Panc1 (cell line): ENCODE results near the gene TWIST2. TPM values are rescaled to one million over a fixed set of nuclear protein-coding genes. Genes with fewer than 3 reads are reported as not detected.

Experiments
- ATAC-seq: fragments of 200-7000 bp; cut with Tn5 transposase; 2 replicates; pipeline ENCODE4 v1.9.1; 2020; ENCODE audit warnings: mild to moderate bottlenecking, moderate library complexity
- BruUV-seq: library from RNA; stranded (reverse); fragments of 400-500 nt; replicated peaks from 2 replicates; lab custom pipeline; 2021; lab: Mats Ljungman, UMichigan
- CTCF ChIA-PET: fragments of 300-600 bp; sonication (Branson Sonifier 250); formaldehyde crosslinking; loops from one replicate; lab custom pipeline; 2022; ENCODE audit warnings: antibody characterized with exemption; lab: Charles Lee
- POLR2A ChIA-PET: fragments of 300-600 bp; sonication (Branson Sonifier 250); formaldehyde crosslinking; loops from one replicate; lab custom pipeline; 2022; ENCODE audit warnings: antibody characterized with exemption; lab: Charles Lee
- DNase-seq: peaks from one replicate; pipeline ENCODE4 v3.0.0-alpha.2; 2010; ENCODE audit warnings: low read depth, low spot score
- H3K27ac ChIP-seq: 2 replicates; pipeline ENCODE4 v1.5.1; 2011; ENCODE audit warnings: mild to moderate bottlenecking, low read length, inconsistent platforms
- H3K27me3 ChIP-seq: fragments of 200-500 bp; sonication (Bioruptor generic); 2 replicates; pipeline ENCODE4 v1.6.0; 2014; ENCODE audit warnings: low read length, inconsistent platforms; ENCODE audit not compliant: control insufficient read depth, insufficient read depth
- H3K36me3 ChIP-seq: fragments of 200-500 bp; sonication (Bioruptor generic); 2 replicates; pipeline ENCODE4 v1.5.1; 2014; ENCODE audit warnings: inconsistent platforms, mild to moderate bottlenecking, low read length, moderate library complexity; ENCODE audit not compliant: control insufficient read depth, insufficient read depth
- H3K4me1 ChIP-seq: 2 replicates; pipeline ENCODE4 v1.5.1; 2011; ENCODE audit warnings: inconsistent platforms, mild to moderate bottlenecking, low read length, moderate library complexity; ENCODE audit not compliant: control insufficient read depth, insufficient read depth
- H3K4me3 ChIP-seq, 2 experiments: 2 replicates each; pipeline ENCODE4 v1.5.1; 2011 to 2012; ENCODE audit warnings: low read depth in 2 of 2, low read length in 2 of 2, mild to moderate bottlenecking in 2 of 2, inconsistent platforms in 1 of 2, moderate library complexity in 1 of 2
- H3K9me3 ChIP-seq: fragments of 200-500 bp; sonication (Bioruptor generic); 2 replicates; pipeline ENCODE4 v1.5.1; 2014; ENCODE audit warnings: low read depth, mild to moderate bottlenecking, inconsistent platforms, low read length, moderate library complexity; ENCODE audit not compliant: control insufficient read depth, insufficient read depth
- CTCF ChIP-seq: fragments of 450-650 bp; IDR thresholded peaks from 2 replicates; pipeline ENCODE4 v1.5.1; 2017; ENCODE audit warnings: mild to moderate bottlenecking
- POLR2AphosphoS5 ChIP-seq: IDR thresholded peaks from 2 replicates; pipeline ENCODE4 v1.6.1; 2012; ENCODE audit warnings: mild to moderate bottlenecking, low read depth, low read length, moderate library complexity
- SIN3A ChIP-seq: IDR thresholded peaks from 2 replicates; pipeline ENCODE4 v1.6.1; 2012; ENCODE audit warnings: low read depth, mild to moderate bottlenecking, low read length, moderate library complexity, borderline replicate concordance; ENCODE audit not compliant: insufficient read depth
- TCF7L2 ChIP-seq: IDR thresholded peaks from 2 replicates; pipeline ENCODE4 v1.6.1; 2011; ENCODE audit warnings: mild to moderate bottlenecking, low read depth, low read length, inconsistent platforms
- in situ Hi-C: cut with HindIII; loops from 2 replicates; pipeline ENCODE4 v1.10.0; 2016; ENCODE audit warnings: low sequenced_read_pairs, low pct_unique_long_range_greater_than_20kb
- intact Hi-C: fragments of 100-400 bp; cut with micrococcal nuclease; formaldehyde crosslinking; loops from one replicate; pipeline ENCODE4 v1.10.0; 2022; ENCODE audit not compliant: unreplicated experiment
- total RNA-seq: library from RNA; stranded (reverse); gene quantifications from one replicate; pipeline ENCODE4 v1.2.1, GENCODE V29; 2021; ENCODE audit not compliant: unreplicated experiment
- TF ChIP-seq, protein P1 (sequence below), 2 experiments: IDR thresholded peaks; 2 replicates each; pipeline ENCODE4 v1.6.1; 2011 to 2012; ENCODE audit warnings: low read depth in 2 of 2, control low read depth in 1 of 2, low read length in 1 of 2, mild to moderate bottlenecking in 1 of 2, moderate library complexity in 1 of 2; ENCODE audit not compliant: insufficient read depth in 1 of 2

The TWIST2 gene
- total RNA-seq, 1 experiment from 2014 or later: 4.2 TPM

DNA sequence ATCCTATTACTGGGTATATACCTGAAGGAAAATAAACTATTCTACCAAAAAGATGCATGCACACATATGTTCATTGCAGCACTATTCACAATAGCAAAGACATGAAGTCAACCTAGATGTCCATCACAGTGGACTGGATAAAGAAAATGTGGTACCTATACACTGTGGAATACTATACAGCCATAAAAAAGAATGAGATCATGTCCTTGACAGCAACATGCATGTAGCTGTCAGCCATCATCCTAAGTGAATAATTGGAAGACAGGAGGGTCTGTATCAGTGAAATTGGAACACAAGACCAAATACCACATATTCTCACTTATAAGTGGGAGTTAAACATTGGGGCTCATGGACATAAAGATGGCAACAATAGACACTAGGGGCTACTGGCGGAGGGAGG is 27.7 kb upstream of the TWIST2 start:
- CTCF ChIA-PET: no interaction called here
- intact Hi-C loops (no loop called here), in situ Hi-C loops (no loop called here)
- H3K4me3 ChIP-seq: no peak overlapping the region
- no TSS peak for BruUV-seq
- no peak for DNase-seq
- H3K36me3 ChIP-seq: no peaks in the 10 kb centered on the region
- H3K27me3 ChIP-seq: no peaks in the 10 kb centered on the region
- no peaks in the 10 kb centered on the region for H3K4me1 ChIP-seq
- POLR2A ChIA-PET: no interaction called here
- H3K27ac ChIP-seq: no peak overlapping the region
- ATAC-seq: no peak
- no peak for TF ChIP-seq CTCF
- 0 out of 2 replicates have a peak, but pooled peaks cover 4% of the 10 kb centered on the region for H3K9me3 ChIP-seq

GRCh38 chr2:238820916-238821315 is 27.0 kb upstream of the TWIST2 start:
- ATAC-seq (no peak), DNase-seq (no peak)
- BruUV-seq: no TSS peak
- TF ChIP-seq POLR2AphosphoS5: no peak
- TF ChIP-seq CTCF: no peak
- TF ChIP-seq, protein P1, sequence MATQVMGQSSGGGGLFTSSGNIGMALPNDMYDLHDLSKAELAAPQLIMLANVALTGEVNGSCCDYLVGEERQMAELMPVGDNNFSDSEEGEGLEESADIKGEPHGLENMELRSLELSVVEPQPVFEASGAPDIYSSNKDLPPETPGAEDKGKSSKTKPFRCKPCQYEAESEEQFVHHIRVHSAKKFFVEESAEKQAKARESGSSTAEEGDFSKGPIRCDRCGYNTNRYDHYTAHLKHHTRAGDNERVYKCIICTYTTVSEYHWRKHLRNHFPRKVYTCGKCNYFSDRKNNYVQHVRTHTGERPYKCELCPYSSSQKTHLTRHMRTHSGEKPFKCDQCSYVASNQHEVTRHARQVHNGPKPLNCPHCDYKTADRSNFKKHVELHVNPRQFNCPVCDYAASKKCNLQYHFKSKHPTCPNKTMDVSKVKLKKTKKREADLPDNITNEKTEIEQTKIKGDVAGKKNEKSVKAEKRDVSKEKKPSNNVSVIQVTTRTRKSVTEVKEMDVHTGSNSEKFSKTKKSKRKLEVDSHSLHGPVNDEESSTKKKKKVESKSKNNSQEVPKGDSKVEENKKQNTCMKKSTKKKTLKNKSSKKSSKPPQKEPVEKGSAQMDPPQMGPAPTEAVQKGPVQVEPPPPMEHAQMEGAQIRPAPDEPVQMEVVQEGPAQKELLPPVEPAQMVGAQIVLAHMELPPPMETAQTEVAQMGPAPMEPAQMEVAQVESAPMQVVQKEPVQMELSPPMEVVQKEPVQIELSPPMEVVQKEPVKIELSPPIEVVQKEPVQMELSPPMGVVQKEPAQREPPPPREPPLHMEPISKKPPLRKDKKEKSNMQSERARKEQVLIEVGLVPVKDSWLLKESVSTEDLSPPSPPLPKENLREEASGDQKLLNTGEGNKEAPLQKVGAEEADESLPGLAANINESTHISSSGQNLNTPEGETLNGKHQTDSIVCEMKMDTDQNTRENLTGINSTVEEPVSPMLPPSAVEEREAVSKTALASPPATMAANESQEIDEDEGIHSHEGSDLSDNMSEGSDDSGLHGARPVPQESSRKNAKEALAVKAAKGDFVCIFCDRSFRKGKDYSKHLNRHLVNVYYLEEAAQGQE (IDR thresholded peaks at IDR 0.05; ENCODE audit: insufficient read depth in 1 of 2, low read depth in 2 of 2, low read length in 1 of 2): no peak
- TF ChIP-seq TCF7L2: no peak
- no peak for TF ChIP-seq SIN3A
- H3K4me3 ChIP-seq: no peak overlapping the region
- no peaks in the 10 kb centered on the region for H3K4me1 ChIP-seq
- H3K27ac ChIP-seq: no peak overlapping the region
- no peaks in the 10 kb centered on the region for H3K27me3 ChIP-seq
- no peaks in the 10 kb centered on the region for H3K36me3 ChIP-seq
- intact Hi-C loops (no loop called here), in situ Hi-C loops (no loop called here)
- 0 out of 2 replicates have a peak, but pooled peaks cover 4% of the 10 kb centered on the region for H3K9me3 ChIP-seq
- ChIA-PET POLR2A (interaction anchor here (0.5 kb wide), 1 partner anchor 179 kb away, joined by 19 read pairs; no protein-coding TSS in a partner anchor), CTCF (no interaction called here)

DNA sequence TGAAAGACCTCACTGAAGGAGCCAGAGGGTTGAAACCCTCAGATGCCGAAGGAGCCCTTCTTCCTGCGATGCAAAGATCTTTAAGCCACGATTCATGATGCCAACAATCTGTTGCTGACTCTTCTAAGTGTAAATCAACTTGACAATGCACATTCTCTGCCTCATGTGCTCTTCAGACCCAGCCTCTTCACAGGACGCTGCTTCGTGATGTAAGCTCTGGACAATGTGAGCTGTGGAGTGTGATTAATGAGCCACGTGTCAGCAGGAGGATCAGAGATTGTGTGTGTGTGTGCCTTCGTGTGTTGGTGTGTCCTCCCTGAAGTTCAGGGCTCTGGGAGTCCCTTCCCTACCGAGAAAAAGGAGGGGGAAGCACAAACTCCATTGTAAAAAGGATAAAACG is 26.5 kb upstream of the TWIST2 start:
- ATAC-seq: no peak
- TF ChIP-seq CTCF (no peak), SIN3A (no peak), POLR2AphosphoS5 (no peak), TCF7L2 (no peak)
- TF ChIP-seq, protein P1 (IDR thresholded peaks at IDR 0.05; ENCODE audit: insufficient read depth in 1 of 2, low read depth in 2 of 2, low read length in 1 of 2): no peak
- 0 out of 2 replicates have a peak, but pooled peaks cover 4% of the 10 kb centered on the region for H3K9me3 ChIP-seq
- no peaks in the 10 kb centered on the region for H3K27me3 ChIP-seq
- in situ Hi-C loops (no loop called here), intact Hi-C loops (no loop called here)
- ChIA-PET POLR2A (no interaction called here), CTCF (no interaction called here)
- no peaks in the 10 kb centered on the region for H3K4me1 ChIP-seq
- no peak for DNase-seq
- H3K36me3 ChIP-seq: no peaks in the 10 kb centered on the region
- no peak overlapping the region for H3K27ac ChIP-seq
- BruUV-seq: no TSS peak
- no peak overlapping the region for H3K4me3 ChIP-seq
